Effector memory CD8-positive, alpha-beta T cell (primary cell): Measurements from ENCODE around the gene KIFC3.

Source experiments
- ATAC-seq: fragments of 150-1000 bp; cut with Tn5 transposase; replicated peaks from 2 replicates; pipeline ENCODE4 v1.10.0; 2021; ENCODE audit warnings: mild to moderate bottlenecking, moderate library complexity
- DNase-seq, 3 experiments: peaks; one replicate each; pipeline ENCODE4 v3.0.0; 2021
- H3K27ac Mint-ChIP-seq, 2 donors: one replicate each; pipeline ENCODE4 v1.8.0; 2022; ENCODE audit warnings: mild to moderate bottlenecking in 2 of 2, mixed read lengths in 2 of 2, moderate library complexity in 2 of 2
- H3K27me3 Mint-ChIP-seq, 2 donors: one replicate each; pipeline ENCODE4 v1.8.0; 2022; ENCODE audit warnings: mixed read lengths in 2 of 2
- H3K36me3 Mint-ChIP-seq: one replicate; pipeline ENCODE4 v1.8.0; 2022; ENCODE audit warnings: mild to moderate bottlenecking, moderate library complexity, mixed read lengths; ENCODE audit not compliant: insufficient read depth
- H3K4me1 Mint-ChIP-seq, 2 donors: one replicate each; pipeline ENCODE4 v1.8.0; 2022; ENCODE audit warnings: low read depth in 2 of 2, mixed read lengths in 2 of 2
- H3K4me3 Mint-ChIP-seq, 2 donors: one replicate each; pipeline ENCODE4 v1.8.0; 2022; ENCODE audit warnings: mild to moderate bottlenecking in 2 of 2, mixed read lengths in 2 of 2, moderate library complexity in 2 of 2
- H3K9me3 Mint-ChIP-seq, 2 donors: one replicate each; pipeline ENCODE4 v1.8.0; 2022; ENCODE audit warnings: mixed read lengths in 2 of 2

KIFC3 gene

GRCh38 chr16:57742543-57742942 is 59.7 kb downstream of the KIFC3 start:
- Mint-ChIP-seq H3K9me3 (no peaks in the 10 kb centered on the region), H3K27ac (no peak overlapping the region), H3K27me3 (no peaks in the 10 kb centered on the region), H3K4me3 (no peak overlapping the region), H3K4me1 (peaks cover 0 to 2% of the 10 kb centered on the region in 2 donors), H3K36me3 (peaks cover 10% of the 10 kb centered on the region)
- ATAC-seq, result no peak
- no peak for DNase-seq

- H3K27ac Mint-ChIP-seq, result peak overlapping the region in 1 of 2 donors; percentile 16
- ATAC-seq (no peak), DNase-seq (no peak)
- H3K4me3 Mint-ChIP-seq, result no peak overlapping the region
- H3K27me3 Mint-ChIP-seq, result no peaks in the 10 kb centered on the region
- peaks cover 5 to 6% of the 10 kb centered on the region in 2 donors for H3K4me1 Mint-ChIP-seq
- H3K36me3 Mint-ChIP-seq, result peaks cover 10% of the 10 kb centered on the region
- H3K9me3 Mint-ChIP-seq, result no peaks in the 10 kb centered on the region
These were observed 60.6 kb downstream of the KIFC3 start for GRCh38 chr16:57741660-57742191.

GRCh38 chr16:57740423-57741071 is 61.7 kb downstream of the KIFC3 start:
- Mint-ChIP-seq H3K27ac (no peak overlapping the region), H3K4me1 (peaks cover 14 to 16% of the 10 kb centered on the region in 2 donors), H3K27me3 (no peaks in the 10 kb centered on the region), H3K36me3 (peaks cover 16% of the 10 kb centered on the region), H3K9me3 (no peaks in the 10 kb centered on the region), H3K4me3 (no peak overlapping the region)
- no peak for ATAC-seq
- no peak for DNase-seq

DNA sequence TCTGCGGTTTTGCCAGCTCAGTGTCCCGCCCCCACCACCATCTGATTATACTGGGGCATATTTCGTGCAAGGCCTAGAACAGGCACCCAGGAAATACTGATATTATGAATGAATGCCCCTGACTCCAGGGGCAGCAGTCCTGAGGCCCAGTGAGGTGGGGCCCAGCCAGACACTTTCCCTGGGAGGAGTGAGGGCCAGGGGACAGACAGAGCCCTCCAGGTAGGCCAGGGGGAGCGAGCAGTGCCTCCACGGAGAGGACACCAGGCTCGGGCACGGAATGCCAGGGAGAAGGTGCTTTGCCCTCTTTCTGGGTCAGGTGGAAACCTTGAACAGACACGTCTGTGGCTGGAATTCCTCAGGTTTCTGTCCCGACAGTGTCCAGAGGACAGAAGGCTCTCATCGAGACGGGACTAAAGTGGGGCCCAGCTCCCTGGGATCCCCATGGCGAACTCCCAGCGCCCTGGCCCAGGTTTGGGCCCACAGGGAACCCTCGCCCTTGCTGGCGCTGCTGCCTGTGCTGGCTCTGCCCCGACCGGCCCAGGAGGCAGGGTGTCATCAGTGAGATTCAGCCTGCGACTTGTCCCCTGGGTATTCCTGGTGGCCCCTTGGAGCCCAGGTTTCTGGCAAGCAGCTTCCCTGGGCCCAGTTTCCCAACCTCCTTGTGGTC is 62.4 kb downstream of the KIFC3 start:
- DNase-seq (no peak), ATAC-seq (no peak)
- Mint-ChIP-seq H3K9me3 (no peaks in the 10 kb centered on the region), H3K36me3 (peaks cover 23% of the 10 kb centered on the region), H3K4me1 (peaks cover 18 to 19% of the 10 kb centered on the region in 2 donors), H3K27me3 (no peaks in the 10 kb centered on the region), H3K4me3 (no peak overlapping the region), H3K27ac (no peak overlapping the region)

DNA sequence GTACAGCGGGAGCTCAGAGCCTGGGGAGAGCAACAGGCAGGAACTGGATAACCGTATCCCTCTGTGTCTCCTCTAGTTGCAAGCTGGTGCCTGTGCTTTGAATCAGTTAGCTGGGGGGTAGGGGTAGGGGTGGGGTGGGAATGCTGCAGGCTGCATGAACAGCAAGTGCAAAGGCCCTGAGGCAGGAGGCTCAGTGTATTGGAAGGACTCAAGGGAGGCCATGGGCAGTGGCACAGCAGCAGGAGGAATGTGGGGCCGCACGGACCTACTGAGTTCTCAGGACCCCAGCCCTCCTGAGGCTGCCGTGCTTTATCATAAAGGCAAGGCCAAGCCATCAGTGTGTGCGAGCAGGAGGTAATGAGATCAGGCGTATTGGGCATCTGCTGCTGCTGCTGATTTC is 63.4 kb downstream of the KIFC3 start:
- Mint-ChIP-seq H3K4me3 (no peak overlapping the region), H3K9me3 (no peaks in the 10 kb centered on the region), H3K36me3 (peaks cover 28% of the 10 kb centered on the region), H3K27ac (no peak overlapping the region), H3K27me3 (no peaks in the 10 kb centered on the region), H3K4me1 (peaks cover 19 to 23% of the 10 kb centered on the region in 2 donors)
- DNase-seq (no peak), ATAC-seq (no peak)

- Mint-ChIP-seq H3K4me1 (peaks cover 24 to 25% of the 10 kb centered on the region in 2 donors), H3K27me3 (no peaks in the 10 kb centered on the region), H3K4me3 (peak overlapping the region; percentile 91 to 98), H3K9me3 (no peaks in the 10 kb centered on the region), H3K27ac (peak overlapping the region; percentile 94 to 95), H3K36me3 (peaks cover 20% of the 10 kb centered on the region)
- peak in 1 of 3 experiments; percentile 29 for DNase-seq
- ATAC-seq, result no peak
These were observed 65.6 kb downstream of the KIFC3 start for GRCh38 chr16:57736419-57737351.

DNA sequence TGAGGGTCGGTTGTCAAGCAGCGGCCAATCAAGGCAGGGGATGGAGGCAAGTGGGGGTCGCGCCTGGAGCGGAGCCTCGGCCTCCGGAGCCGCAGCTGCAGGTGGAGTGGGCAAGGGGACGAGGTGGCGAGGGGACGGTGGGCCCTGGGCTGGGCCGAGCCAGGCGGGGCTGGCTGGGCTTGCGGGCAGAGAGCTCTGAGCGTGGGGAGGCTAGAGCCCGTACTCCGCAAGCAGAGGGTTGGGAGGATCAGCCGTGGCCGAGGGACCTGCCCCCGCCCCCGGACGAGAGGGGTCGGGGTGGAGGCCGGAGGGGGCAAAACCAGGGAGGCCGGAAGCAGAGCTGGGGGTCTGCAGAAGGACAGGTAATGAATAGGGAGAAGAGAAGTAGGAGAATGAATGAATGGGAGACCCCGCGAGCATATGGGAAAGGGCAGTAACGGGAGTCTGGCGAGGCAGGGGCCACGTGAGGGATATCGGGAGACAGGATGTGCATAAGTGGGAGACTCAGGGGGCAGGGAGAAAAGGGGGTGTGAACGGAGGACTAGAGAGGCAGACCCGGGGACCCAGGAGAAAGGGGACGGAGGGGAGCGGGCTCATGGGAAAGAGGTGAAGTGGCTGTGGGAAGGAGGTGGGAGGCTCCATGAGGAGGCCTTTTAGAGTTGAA is 66.4 kb downstream of the KIFC3 start, which contains the start of gene KATNB1:
KATNB1 (plus strand) TSS at position 16 of the 664 bp plus-strand sequence. CDS start 1,474 bp downstream, outside the sequence.
- ATAC-seq (peak; percentile 25), DNase-seq (peak in 1 of 3 experiments; percentile 20)
- Mint-ChIP-seq H3K27ac (peak within 1 kb of the TSS; percentile 94 to 95), H3K4me1 (peaks cover 24 to 25% of the 10 kb centered on the region in 2 donors), H3K9me3 (no peaks in the 10 kb centered on the region), H3K27me3 (no peaks in the 10 kb centered on the region), H3K36me3 (peaks cover 20% of the 10 kb centered on the region), H3K4me3 (peak within 1 kb of the TSS; percentile 91 to 98)

- H3K4me3 Mint-ChIP-seq, result peak overlapping the region; percentile 91 to 98
- H3K27me3 Mint-ChIP-seq, result no peaks in the 10 kb centered on the region
- peak overlapping the region; percentile 94 to 95 for H3K27ac Mint-ChIP-seq
- ATAC-seq (peak; percentile 85), DNase-seq (peak; percentile 95 to 97 (median 96))
- peaks cover 24 to 25% of the 10 kb centered on the region in 2 donors for H3K4me1 Mint-ChIP-seq
- peaks cover 20% of the 10 kb centered on the region for H3K36me3 Mint-ChIP-seq
- H3K9me3 Mint-ChIP-seq, result no peaks in the 10 kb centered on the region
These were observed 67.2 kb downstream of the KIFC3 start for GRCh38 chr16:57734925-57735754.

DNA sequence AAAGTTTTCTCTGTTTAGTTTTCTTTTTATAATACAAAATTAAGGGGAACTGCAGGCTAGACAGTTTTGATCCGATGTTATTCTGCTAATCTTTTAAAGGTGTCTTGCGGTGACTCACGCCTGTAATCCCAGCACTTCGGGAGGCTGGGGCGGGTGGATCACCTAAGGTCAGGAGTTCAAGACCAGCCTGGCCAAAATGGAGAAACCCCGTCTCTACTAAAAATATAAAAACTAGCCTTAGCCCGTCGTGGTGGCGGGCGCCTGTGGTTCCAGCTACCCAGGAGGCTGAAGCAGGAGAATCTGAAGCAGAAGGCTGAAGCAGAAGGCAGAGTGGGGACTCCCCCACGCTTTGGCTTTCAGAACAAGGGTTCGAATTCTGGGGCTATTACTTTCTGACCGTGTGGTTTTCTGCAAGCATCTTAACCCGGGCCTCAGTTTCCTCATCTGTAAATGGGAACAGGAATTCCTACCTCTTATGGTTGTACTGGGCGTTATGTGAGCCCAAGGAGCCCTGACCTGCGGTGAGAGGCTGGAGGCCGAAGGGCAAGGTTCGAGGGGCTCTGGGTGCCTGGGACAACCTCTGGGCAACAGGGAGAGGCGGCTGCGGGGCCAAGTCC is 67.9 kb downstream of the KIFC3 start:
- H3K36me3 Mint-ChIP-seq, result peaks cover 20% of the 10 kb centered on the region
- no peaks in the 10 kb centered on the region for H3K27me3 Mint-ChIP-seq
- H3K9me3 Mint-ChIP-seq, result peaks cover 0 to 1% of the 10 kb centered on the region in 2 donors
- ATAC-seq (no peak), DNase-seq (no peak)
- peak overlapping the region; percentile 94 to 95 for H3K27ac Mint-ChIP-seq
- H3K4me1 Mint-ChIP-seq, result peaks cover 24 to 25% of the 10 kb centered on the region in 2 donors
- H3K4me3 Mint-ChIP-seq, result peak overlapping the region; percentile 91 to 98

- DNase-seq (no peak), ATAC-seq (no peak)
- peaks cover 20% of the 10 kb centered on the region for H3K36me3 Mint-ChIP-seq
- H3K27ac Mint-ChIP-seq, result no peak overlapping the region
- H3K9me3 Mint-ChIP-seq, result peaks cover 0 to 1% of the 10 kb centered on the region in 2 donors
- H3K4me3 Mint-ChIP-seq, result peak overlapping the region in 1 of 2 donors; percentile 91
- H3K4me1 Mint-ChIP-seq, result peaks cover 24% of the 10 kb centered on the region in 2 donors
- no peaks in the 10 kb centered on the region for H3K27me3 Mint-ChIP-seq
These were observed 69.6 kb downstream of the KIFC3 start for GRCh38 chr16:57732714-57733113.

- Mint-ChIP-seq H3K27ac (peak overlapping the region in 1 of 2 donors; percentile 3), H3K27me3 (no peaks in the 10 kb centered on the region), H3K9me3 (peaks cover 0 to 1% of the 10 kb centered on the region in 2 donors), H3K4me1 (peaks cover 22 to 23% of the 10 kb centered on the region in 2 donors), H3K4me3 (no peak overlapping the region), H3K36me3 (peaks cover 20% of the 10 kb centered on the region)
- DNase-seq (no peak), ATAC-seq (no peak)
These were observed 70.3 kb downstream of the KIFC3 start for GRCh38 chr16:57732037-57732436.
